ENCODE measurements around the gene POLR2M.

DNA sequence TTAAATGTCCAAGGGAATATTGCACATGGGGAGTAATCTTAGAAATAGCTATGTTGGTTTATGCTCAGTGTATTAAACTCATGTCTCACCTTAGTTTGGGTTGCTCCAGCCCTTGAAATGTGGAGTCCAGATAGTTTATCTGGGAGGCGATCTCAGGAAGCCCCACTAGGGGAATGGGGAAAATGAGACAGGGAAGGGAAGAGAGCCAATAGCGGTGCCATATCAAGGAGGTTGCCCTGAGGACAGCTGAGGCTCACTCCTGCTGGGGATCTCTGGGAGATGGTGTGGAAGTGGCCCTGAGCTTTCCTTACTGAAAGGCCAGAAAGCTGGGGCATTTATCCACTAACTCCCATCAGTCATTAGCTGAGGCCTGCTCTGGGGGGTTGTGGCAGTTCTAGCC, 43.3 kb upstream of the POLR2M start:
- no peak for TF ChIP-seq ZNF341 (tag by site-specific recombination; IDR thresholded peaks at IDR 0.05; ENCODE audit: low read depth)
- no peak for TF ChIP-seq ZNF624 (tag by site-specific recombination; IDR thresholded peaks at IDR 0.05)

All from HEK293 (cell line).